ENCODE measurements around the gene NMT1.

The NMT1 gene

DNA sequence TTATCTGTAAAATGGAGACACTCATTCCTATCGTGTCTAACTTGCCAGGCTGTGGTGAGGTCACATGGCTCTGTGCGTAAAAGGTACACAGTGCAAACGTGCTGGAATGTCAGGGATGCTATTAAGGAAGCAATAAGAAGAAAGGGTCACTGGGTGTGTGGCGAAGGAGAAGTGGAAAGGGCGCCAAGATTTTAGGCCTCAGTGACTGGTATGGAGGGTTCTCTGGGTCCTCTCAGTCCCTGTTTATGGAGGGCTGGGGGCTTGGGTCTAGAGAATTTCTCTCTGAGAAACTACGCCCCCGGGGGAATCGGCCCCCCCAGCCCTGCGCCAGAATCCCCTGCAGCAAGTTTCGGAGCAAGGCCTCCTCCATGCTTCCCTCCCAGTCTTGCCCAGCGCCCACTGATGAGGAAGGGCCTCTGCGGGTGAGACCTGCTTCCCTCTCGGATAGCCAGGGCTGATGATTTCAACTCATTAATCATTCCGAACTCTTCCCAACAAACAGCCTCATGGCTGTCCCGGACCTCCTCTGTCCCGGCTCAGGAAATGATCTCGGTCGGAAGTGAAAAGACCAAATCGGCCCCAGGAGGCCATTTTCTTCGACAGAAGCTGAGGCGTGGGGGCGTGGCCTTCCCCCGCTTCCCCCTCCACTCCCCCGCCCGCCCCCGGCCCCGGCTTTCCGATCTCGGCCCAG, 85.9 kb downstream of the NMT1 start:
- TF ChIP-seq EGR1 (IDR thresholded peaks at IDR 0.05) (no peak), TAF1 (IDR thresholded peaks at IDR 0.05; ENCODE audit: low read depth) (peak; percentile 36), YY1 (IDR thresholded peaks at IDR 0.05; ENCODE audit: low read depth) (peak; percentile 80; the same call in 1 of the 2 replicates), TEAD4 (IDR thresholded peaks at IDR 0.05) (peak; percentile 80), FOXM1 (IDR thresholded peaks at IDR 0.05; ENCODE audit: borderline replicate concordance, low read depth) (no peak)
- TF ChIP-seq, protein P1, sequence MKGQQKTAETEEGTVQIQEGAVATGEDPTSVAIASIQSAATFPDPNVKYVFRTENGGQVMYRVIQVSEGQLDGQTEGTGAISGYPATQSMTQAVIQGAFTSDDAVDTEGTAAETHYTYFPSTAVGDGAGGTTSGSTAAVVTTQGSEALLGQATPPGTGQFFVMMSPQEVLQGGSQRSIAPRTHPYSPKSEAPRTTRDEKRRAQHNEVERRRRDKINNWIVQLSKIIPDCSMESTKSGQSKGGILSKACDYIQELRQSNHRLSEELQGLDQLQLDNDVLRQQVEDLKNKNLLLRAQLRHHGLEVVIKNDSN (IDR thresholded peaks at IDR 0.05) = peak; percentile 84

DNA sequence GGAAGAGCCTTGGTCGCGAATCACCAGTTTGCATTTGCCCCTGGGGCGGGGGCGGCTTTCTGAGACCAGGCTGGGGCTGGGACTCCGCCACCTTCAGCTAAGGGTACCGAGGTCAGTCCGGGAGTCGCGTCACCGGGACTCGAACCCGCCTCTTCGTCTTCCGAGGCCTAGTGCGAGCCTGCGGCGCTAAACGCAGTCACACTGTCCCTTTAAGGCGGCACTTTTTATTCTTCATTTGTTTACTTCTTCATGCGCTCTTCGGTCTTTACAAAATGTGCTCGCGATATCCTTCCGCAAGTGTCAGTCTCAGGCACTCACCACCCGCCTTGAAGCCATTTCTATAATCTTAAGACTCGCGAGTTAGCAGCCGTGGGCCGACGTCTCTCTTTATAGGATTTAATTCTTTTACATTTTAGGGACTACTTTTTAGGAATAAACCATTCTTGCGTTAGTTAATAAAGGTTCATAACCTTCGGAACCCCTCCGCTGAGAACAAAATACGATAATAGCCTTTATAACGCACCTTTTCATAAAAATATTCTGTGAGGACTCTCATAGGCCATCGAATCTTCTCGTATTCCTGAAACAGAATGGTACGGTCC, 86.6 kb downstream of the NMT1 start:
- TF ChIP-seq FOXM1 (IDR thresholded peaks at IDR 0.05; ENCODE audit: borderline replicate concordance, low read depth) (peak; percentile 43; the same call in 1 of the 2 replicates), TEAD4 (IDR thresholded peaks at IDR 0.05) (peak; percentile 51), RAD21 (IDR thresholded peaks at IDR 0.05; ENCODE audit: low read depth) (no peak), EGR1 (IDR thresholded peaks at IDR 0.05) (peak; percentile 9; the same call in 1 of the 2 replicates), CREB1 (IDR thresholded peaks at IDR 0.05; ENCODE audit: low read depth) (peak; percentile 44), CEBPB (IDR thresholded peaks at IDR 0.05) (0 out of 2 replicates have a peak, but pooled peaks have one; percentile 16), YY1 (IDR thresholded peaks at IDR 0.05; ENCODE audit: low read depth) (peak; percentile 72), TCF12 (IDR thresholded peaks at IDR 0.05; ENCODE audit: low read depth) (peak; percentile 61; the same call in 1 of the 2 replicates), ZBTB7A (IDR thresholded peaks at IDR 0.05; ENCODE audit: low read depth) (no peak), TAF1 (IDR thresholded peaks at IDR 0.05; ENCODE audit: low read depth) (no peak; the same call in none of the 2 replicates), EP300 (IDR thresholded peaks at IDR 0.05; ENCODE audit: borderline replicate concordance) (peak; percentile 44; the same call in 1 of the 2 replicates), NFIC (IDR thresholded peaks at IDR 0.05) (0 out of 2 replicates have a peak, but pooled peaks have one; percentile 18)
- TF ChIP-seq, protein P2, sequence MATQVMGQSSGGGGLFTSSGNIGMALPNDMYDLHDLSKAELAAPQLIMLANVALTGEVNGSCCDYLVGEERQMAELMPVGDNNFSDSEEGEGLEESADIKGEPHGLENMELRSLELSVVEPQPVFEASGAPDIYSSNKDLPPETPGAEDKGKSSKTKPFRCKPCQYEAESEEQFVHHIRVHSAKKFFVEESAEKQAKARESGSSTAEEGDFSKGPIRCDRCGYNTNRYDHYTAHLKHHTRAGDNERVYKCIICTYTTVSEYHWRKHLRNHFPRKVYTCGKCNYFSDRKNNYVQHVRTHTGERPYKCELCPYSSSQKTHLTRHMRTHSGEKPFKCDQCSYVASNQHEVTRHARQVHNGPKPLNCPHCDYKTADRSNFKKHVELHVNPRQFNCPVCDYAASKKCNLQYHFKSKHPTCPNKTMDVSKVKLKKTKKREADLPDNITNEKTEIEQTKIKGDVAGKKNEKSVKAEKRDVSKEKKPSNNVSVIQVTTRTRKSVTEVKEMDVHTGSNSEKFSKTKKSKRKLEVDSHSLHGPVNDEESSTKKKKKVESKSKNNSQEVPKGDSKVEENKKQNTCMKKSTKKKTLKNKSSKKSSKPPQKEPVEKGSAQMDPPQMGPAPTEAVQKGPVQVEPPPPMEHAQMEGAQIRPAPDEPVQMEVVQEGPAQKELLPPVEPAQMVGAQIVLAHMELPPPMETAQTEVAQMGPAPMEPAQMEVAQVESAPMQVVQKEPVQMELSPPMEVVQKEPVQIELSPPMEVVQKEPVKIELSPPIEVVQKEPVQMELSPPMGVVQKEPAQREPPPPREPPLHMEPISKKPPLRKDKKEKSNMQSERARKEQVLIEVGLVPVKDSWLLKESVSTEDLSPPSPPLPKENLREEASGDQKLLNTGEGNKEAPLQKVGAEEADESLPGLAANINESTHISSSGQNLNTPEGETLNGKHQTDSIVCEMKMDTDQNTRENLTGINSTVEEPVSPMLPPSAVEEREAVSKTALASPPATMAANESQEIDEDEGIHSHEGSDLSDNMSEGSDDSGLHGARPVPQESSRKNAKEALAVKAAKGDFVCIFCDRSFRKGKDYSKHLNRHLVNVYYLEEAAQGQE (IDR thresholded peaks at IDR 0.05; ENCODE audit: low read depth) = no peak
- TF ChIP-seq, protein P1 (IDR thresholded peaks at IDR 0.05) = no peak
- TF ChIP-seq, protein P3, sequence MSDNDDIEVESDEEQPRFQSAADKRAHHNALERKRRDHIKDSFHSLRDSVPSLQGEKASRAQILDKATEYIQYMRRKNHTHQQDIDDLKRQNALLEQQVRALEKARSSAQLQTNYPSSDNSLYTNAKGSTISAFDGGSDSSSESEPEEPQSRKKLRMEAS (IDR thresholded peaks at IDR 0.05) = peak; percentile 86

DNA sequence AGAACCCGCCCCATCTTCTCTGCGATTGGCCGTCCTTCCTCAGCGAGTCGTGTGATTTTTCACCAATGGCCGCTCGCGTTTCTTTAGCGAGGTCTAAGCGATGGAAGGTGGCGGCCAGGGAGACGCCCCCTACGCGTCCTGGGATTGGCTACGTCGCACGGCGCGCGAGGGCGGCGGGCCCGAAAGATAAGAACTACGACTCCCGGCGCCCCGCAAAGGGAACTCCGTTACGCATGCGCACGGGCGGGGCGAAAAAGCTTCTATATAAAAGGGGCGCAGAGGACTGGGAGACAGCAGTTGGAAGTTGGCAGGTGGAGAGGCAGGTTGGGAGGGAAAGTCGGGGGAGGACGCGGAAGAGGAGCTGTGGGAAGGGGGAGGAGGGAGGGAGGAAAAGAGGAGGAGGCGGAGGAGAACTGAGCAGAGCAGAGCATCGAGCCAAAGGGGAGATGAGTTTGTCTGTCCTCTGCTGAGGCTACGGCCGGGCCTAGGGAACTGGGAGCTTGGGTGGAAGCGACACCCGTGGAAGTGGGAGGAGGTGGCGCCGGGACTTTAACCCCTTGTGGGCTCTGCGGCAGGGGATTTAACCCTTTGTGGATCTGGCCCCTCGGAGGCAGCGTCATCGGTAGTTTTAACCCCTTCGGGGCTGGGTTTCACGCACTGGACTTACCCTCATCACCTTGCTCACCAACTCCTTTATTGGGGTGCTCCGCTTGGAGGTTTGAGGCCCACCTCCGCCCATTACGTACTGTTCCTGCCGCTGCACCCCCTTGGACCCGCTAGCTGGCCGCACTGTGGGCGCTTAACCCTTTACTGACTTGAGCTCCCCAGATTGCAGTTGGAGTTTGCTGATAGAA, 87.3 kb downstream of the NMT1 start, which contains the start of gene HEXIM1:
HEXIM1 (plus strand) TSS at position 293 of the 854 bp plus-strand sequence. CDS start 716 bp downstream, outside the sequence.
- TF ChIP-seq TCF12 (IDR thresholded peaks at IDR 0.05; ENCODE audit: low read depth) (peak; percentile 43; the same call in 1 of the 2 replicates), RAD21 (IDR thresholded peaks at IDR 0.05; ENCODE audit: low read depth) (no peak), NFIC (IDR thresholded peaks at IDR 0.05) (no peak; the same call in 1 of the 2 replicates), YY1 (IDR thresholded peaks at IDR 0.05; ENCODE audit: low read depth) (peak; percentile 65), TAF1 (IDR thresholded peaks at IDR 0.05; ENCODE audit: low read depth) (peak; percentile 96), FOXM1 (IDR thresholded peaks at IDR 0.05; ENCODE audit: borderline replicate concordance, low read depth) (no peak), ZBTB7A (IDR thresholded peaks at IDR 0.05; ENCODE audit: low read depth) (no peak; the same call in 1 of the 2 replicates), EP300 (IDR thresholded peaks at IDR 0.05; ENCODE audit: borderline replicate concordance) (0 out of 2 replicates have a peak, but pooled peaks have one; percentile 32), CEBPB (IDR thresholded peaks at IDR 0.05) (no peak), EGR1 (IDR thresholded peaks at IDR 0.05) (peak; percentile 45; the same call in 1 of the 2 replicates), TEAD4 (IDR thresholded peaks at IDR 0.05) (peak; percentile 34), CREB1 (IDR thresholded peaks at IDR 0.05; ENCODE audit: low read depth) (peak; percentile 11; the same call in 1 of the 2 replicates)
- TF ChIP-seq, protein P2 (IDR thresholded peaks at IDR 0.05; ENCODE audit: low read depth) = no peak
- TF ChIP-seq, protein P1 (IDR thresholded peaks at IDR 0.05) = no peak
- TF ChIP-seq, protein P3 (IDR thresholded peaks at IDR 0.05) = peak; percentile 52
